Astrocyte of the cerebellum (primary cell): ENCODE measurements around the gene NAP1L5.
A peak's percentile ranks its signal among the peaks of the same experiment; 100 is the strongest.

ENCODE experiments used
- DNase-seq: peaks from one replicate; pipeline ENCODE4 v3.0.0-alpha.2; 2011; ENCODE audit warnings: low read depth
- H3K4me3 ChIP-seq: 2 replicates; pipeline ENCODE4 v1.5.1; 2011; ENCODE audit warnings: mild to moderate bottlenecking, low read depth, low read length, moderate library complexity
- in situ Hi-C: cut with HindIII; loops from 2 replicates; pipeline ENCODE4 v1.10.0; 2017; ENCODE audit warnings: low sequenced_read_pairs
- TF ChIP-seq, protein P1 (sequence below): IDR thresholded peaks from 2 replicates; pipeline ENCODE4 v1.5.1; 2012; ENCODE audit warnings: low read length, low read depth, moderate library complexity, mild to moderate bottlenecking; ENCODE audit errors: missing control alignments

The NAP1L5 gene, protein sequence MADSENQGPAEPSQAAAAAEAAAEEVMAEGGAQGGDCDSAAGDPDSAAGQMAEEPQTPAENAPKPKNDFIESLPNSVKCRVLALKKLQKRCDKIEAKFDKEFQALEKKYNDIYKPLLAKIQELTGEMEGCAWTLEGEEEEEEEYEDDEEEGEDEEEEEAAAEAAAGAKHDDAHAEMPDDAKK

DNA sequence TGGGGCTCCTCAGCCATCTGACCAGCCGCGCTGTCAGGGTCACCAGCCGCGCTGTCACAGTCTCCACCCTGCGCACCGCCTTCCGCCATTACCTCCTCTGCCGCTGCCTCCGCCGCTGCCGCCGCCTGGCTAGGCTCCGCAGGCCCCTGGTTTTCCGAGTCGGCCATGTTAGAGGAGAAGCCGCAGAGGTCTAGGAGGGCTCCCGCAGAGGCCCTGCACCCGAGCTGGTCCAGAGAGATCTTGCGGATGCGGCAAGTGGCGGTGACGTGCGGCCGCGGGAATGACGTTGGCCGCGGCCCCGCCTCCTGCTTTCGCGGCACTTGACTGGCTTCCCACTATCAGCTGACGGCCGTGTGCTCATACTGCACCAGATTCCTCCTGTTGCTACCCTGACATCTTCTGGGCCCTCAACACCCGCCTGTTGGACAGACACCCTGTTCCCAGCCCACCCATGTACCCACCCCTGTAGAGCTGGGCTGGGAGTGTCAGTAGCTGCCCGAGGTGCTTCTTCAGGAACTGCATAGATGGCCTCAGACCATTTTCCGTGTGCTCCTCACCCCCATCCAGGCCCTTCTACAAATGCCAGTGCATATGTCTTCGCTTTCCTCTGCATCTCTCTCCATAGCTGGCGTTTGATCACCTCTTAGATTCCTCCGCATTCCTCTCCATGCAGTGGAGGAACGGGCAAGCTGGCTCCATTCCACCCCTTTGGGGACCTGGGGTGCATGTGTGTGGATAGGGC lies at the start of gene NAP1L5:
NAP1L5 (minus strand) TSS at position 242 of the 742 bp plus-strand sequence; CDS start at position 167, 75 bp downstream.
- TF ChIP-seq, protein P1, sequence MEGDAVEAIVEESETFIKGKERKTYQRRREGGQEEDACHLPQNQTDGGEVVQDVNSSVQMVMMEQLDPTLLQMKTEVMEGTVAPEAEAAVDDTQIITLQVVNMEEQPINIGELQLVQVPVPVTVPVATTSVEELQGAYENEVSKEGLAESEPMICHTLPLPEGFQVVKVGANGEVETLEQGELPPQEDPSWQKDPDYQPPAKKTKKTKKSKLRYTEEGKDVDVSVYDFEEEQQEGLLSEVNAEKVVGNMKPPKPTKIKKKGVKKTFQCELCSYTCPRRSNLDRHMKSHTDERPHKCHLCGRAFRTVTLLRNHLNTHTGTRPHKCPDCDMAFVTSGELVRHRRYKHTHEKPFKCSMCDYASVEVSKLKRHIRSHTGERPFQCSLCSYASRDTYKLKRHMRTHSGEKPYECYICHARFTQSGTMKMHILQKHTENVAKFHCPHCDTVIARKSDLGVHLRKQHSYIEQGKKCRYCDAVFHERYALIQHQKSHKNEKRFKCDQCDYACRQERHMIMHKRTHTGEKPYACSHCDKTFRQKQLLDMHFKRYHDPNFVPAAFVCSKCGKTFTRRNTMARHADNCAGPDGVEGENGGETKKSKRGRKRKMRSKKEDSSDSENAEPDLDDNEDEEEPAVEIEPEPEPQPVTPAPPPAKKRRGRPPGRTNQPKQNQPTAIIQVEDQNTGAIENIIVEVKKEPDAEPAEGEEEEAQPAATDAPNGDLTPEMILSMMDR: no peak
- H3K4me3 ChIP-seq: peak within 1 kb of the TSS; percentile 67
- DNase-seq: peak; percentile 29
- in situ Hi-C loops: loop anchor here (5.0 kb wide), 2 partner anchors 75 to 85 kb away; no protein-coding TSS in a partner anchor

DNA sequence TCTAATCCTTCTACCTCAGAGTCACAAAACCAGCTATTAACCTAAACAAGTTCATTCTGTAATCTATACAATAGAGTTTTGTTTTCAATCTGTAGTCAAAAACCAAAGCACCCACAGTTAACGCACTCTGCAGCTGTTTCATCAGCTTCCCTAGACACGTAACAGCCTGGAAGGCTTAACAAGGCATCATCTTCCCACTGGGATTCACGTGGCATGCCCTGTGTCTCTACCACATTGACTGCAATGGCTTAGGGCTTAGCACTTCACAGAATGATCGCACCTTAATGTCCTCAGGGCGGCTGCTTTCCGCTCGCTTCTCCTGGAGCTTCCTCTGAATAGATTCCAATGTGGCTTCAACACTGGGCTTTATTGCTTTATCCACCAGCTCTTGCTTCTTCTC lies 49.7 kb upstream of the NAP1L5 start:
- TF ChIP-seq, protein P1: no peak
- no peak for DNase-seq
- no peak overlapping the region for H3K4me3 ChIP-seq
- in situ Hi-C loops: no loop called here

DNA sequence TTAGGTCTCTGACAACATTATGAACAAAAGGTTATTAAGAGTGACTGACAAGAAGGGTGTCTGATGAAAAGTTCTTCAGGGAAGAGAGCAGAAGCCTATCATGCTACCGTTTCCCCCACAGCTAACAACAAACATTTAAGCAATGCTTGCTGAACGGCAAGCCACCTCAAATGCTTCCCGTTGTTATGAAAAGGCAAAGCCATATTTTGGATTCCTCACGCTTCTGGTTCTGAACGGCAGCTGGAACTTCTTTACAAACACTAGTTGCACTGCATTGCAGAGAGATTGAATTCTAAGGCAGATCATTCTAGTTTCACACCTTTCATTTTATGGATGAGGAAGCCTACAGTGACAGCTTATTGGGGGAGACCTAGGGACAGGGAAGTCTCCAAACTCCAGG lies 48.6 kb upstream of the NAP1L5 start:
- DNase-seq: no peak
- no peak overlapping the region for H3K4me3 ChIP-seq
- TF ChIP-seq, protein P1: no peak
- in situ Hi-C loops: no loop called here

DNA sequence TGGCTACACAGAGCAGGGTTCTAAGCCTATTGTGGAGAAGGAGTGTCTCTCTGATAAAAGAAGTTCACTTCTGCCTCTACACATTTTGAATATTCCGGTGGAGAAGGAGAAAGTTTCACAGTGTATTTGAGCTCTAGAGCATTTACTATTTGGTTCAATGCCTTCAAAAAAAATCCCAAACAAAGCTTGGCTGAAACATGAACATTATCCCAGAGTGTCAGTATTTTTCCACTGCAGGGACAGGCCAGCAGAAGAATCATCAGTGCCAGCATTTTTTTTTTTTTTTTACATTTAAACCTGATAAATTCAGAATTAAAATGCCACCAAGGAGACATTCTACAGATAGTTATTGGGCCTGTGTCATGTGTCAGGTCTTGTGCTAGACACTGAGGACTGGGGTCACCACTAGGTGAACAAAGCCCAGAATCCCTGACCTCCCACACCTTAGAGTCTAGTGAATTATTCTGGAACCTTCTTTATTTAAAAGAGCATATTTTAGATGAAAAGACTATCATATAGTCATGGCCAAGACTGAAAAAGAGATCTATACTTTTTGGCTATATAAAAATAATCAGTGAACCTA lies 48.0 kb upstream of the NAP1L5 start:
- in situ Hi-C loops: no loop called here
- H3K4me3 ChIP-seq: no peak overlapping the region
- TF ChIP-seq, protein P1: no peak
- DNase-seq: no peak

DNA sequence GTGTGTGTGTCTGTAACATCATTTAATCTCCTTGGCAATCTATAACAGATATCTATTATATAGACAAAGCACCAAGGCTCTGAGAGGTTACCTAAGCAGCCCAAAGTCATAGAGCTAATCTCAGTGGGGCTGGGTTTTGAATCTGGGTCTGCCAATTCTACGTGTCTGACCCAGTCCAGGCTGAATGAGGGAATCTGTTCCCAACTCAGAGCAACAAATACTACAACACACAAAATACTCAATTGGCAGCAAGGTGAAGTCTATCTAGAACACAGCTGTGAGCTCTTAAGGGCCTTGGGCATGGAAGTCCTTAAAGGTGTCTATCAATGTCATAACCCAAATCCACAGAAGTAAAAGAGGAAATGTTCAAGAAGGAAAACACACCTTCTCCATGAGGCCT lies 47.5 kb upstream of the NAP1L5 start:
- H3K4me3 ChIP-seq: no peak overlapping the region
- in situ Hi-C loops: no loop called here
- TF ChIP-seq, protein P1: no peak

DNA sequence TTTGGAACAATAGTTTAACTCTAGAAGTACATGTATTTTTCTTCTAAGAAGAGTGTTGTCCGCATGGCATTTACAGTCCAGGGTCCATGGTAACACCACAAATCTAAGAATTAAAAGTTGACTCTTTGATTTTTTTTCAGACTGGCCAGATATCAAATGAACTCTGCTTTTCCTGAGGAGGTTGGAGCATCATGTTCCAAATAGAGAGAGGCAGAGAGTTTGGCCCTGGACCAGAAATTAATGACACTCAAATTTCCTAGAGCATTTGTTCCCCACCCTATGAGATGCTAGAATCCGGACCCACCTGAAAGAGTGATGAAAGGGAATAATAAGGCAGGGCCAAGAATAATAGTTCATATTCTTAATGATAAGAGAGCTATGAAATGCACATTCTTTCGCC lies 47.0 kb upstream of the NAP1L5 start:
- no peak overlapping the region for H3K4me3 ChIP-seq
- no peak for DNase-seq
- in situ Hi-C loops: no loop called here
- TF ChIP-seq, protein P1: no peak

More for the DNA sequence above, 47.5 kb upstream of the NAP1L5 start:
- DNase-seq: no peak
